Prostate gland (tissue), 2 donors: ENCODE results near the gene SVOP. TPM values are rescaled to one million over a fixed set of nuclear protein-coding genes. Genes with fewer than 3 reads are reported as not detected.

Experiments
- DNase-seq: peaks from one replicate; pipeline ENCODE4 v3.0.0-alpha.2; 2019; ENCODE audit warnings: low spot score
- H3K27ac ChIP-seq, 2 donors: fragments of 200-600 bp; sonication (generic); 2 replicates each; pipeline ENCODE4 v1.5.1; 2017 to 2019
- H3K27me3 ChIP-seq: fragments of 200-600 bp; sonication (generic); replicated peaks from 2 replicates; pipeline ENCODE4 v1.5.1; 2019; ENCODE audit not compliant: insufficient read depth
- H3K36me3 ChIP-seq, 2 donors: fragments of 200-600 bp; sonication (generic); 1 replicate in 1 of 2; 2 replicates in 1 of 2; pipeline versions ENCODE4 v1.5.1 to v1.8.1; 2017 to 2019
- H3K4me1 ChIP-seq: fragments of 200-600 bp; sonication (generic); replicated peaks from 2 replicates; pipeline ENCODE4 v1.5.1; 2019
- H3K4me3 ChIP-seq, 2 donors: fragments of 200-600 bp; sonication (generic); 2 replicates each; pipeline ENCODE4 v1.5.1; 2017 to 2019
- H3K9me3 ChIP-seq: fragments of 200-600 bp; sonication (generic); 2 replicates; pipeline ENCODE4 v1.5.1; 2017
- POLR2A ChIP-seq: fragments of 450-650 bp; IDR thresholded peaks from one replicate; pipeline ENCODE4 v1.6.1; 2016; ENCODE audit warnings: antibody characterized with exemption, mild to moderate bottlenecking
- POLR2AphosphoS5 ChIP-seq: sonication (generic); formaldehyde crosslinking; IDR thresholded peaks from one replicate; pipeline ENCODE4 v1.6.1; 2017; ENCODE audit warnings: antibody characterized with exemption
- WGBS: methylation state at CpG from one replicate; pipeline ENCODE4 v1.1.5; 2018; 5-methylcytosine and 5-hydroxymethylcytosine counted together
- intact Hi-C: fragments of 100-400 bp; cut with DNase I; formaldehyde crosslinking; loops from one replicate; pipeline ENCODE4 v1.14.2; 2022
- total RNA-seq, 2 donors: library from RNA; depleted of rRNA; stranded (reverse); fragments of >200 nt; gene quantifications; one replicate each; pipeline ENCODE4 v1.1.0, GENCODE V29; 2016
- TF ChIP-seq, protein P1 (sequence below), 4 experiments: fragments of 200-600 bp in 2 of 4; fragments of 450-650 bp in 2 of 4; sonication (generic) in 2 of 4; IDR thresholded peaks; 1 replicate in 3 of 4; 2 replicates in 1 of 4; pipeline ENCODE4 v1.5.1; 2016 to 2019; ENCODE audit warnings: antibody characterized with exemption in 4 of 4, mild to moderate bottlenecking in 2 of 4, moderate library complexity in 2 of 4

Gene SVOP
- total RNA-seq, 2 donors from 2014 or later, result 0.06 TPM; not detected in 1

DNA sequence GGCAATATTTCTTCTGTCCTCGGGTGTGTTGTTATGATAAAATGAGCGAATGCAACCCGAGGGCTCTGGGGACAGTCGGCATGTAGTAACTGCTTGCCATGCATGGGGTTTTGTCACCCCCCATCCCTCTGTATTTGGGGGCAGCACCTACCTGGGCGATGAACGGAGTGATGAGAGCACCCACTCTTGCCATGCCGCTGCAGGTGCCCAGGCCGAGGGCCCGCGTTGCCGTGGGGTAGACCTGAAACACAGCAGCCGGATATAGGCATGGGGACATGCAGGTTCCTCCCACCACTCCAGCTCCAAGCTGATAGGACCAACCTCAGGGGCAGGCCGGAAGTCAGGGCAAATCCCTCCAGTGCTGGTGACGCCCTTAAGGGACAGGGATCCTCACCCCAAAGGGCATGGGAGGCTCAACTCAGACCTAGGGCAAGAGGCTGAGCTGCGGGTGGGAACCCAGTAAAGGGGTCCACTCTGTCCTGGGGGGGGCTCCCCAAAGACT lies 105.2 kb downstream of the SVOP start:
- intact Hi-C loops, result no loop called here
- no peak for DNase-seq
- H3K4me3 ChIP-seq, result no peak overlapping the region
- no peak for TF ChIP-seq POLR2A
- TF ChIP-seq, protein P1, sequence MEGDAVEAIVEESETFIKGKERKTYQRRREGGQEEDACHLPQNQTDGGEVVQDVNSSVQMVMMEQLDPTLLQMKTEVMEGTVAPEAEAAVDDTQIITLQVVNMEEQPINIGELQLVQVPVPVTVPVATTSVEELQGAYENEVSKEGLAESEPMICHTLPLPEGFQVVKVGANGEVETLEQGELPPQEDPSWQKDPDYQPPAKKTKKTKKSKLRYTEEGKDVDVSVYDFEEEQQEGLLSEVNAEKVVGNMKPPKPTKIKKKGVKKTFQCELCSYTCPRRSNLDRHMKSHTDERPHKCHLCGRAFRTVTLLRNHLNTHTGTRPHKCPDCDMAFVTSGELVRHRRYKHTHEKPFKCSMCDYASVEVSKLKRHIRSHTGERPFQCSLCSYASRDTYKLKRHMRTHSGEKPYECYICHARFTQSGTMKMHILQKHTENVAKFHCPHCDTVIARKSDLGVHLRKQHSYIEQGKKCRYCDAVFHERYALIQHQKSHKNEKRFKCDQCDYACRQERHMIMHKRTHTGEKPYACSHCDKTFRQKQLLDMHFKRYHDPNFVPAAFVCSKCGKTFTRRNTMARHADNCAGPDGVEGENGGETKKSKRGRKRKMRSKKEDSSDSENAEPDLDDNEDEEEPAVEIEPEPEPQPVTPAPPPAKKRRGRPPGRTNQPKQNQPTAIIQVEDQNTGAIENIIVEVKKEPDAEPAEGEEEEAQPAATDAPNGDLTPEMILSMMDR (IDR thresholded peaks at IDR 0.05), result no peak
- TF ChIP-seq POLR2AphosphoS5, result no peak
- H3K27ac ChIP-seq, result no peak overlapping the region
- 89% methylated on average over 15 of the region's 15 CpGs for WGBS
- no peaks in the 10 kb centered on the region for H3K4me1 ChIP-seq
- no peaks in the 10 kb centered on the region for H3K27me3 ChIP-seq
- no peaks in the 10 kb centered on the region for H3K9me3 ChIP-seq
- H3K36me3 ChIP-seq, result no peaks in the 10 kb centered on the region

DNA sequence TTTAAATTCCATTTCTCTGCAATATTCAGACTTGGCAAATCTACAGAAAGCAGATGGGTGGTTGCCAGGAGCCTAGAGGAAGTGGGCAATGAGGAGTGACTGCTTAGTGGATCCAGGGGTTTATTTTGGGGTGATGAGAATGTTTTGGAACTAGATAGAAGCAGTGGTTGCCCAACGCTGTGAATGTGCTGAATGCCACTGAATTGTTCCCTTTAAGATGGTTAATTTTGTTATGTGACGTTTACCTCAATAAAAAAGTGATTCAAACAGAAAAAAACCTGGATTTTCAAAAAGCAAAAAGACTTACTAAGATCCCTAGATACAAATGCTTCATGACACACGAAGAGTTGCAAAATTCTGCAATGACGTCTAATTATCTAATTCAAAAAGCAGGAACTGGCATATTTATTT lies 106.7 kb downstream of the SVOP start:
- intact Hi-C loops, result no loop called here
- 20% methylated on average over 4 of the region's 4 CpGs for WGBS
- H3K36me3 ChIP-seq, result no peaks in the 10 kb centered on the region

DNA sequence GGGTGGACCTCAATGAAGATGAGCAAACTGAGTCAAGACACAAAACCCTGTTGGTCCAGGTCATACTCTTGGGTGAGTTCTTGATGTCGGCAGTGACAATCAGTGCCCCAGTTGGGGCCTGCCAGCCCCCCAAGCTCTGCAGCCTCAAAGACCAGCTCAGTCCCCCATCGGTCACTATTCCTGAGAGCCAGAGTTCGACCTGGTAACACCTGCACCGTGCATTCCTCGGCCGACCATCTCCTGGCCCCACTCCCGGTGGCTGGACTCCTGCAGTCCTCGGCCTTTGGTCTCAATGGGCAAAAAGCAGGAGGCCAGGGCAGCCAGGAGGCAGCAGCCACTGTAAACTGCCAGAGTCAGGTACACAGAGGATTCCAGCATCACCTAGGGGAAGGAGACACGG lies 108.5 kb downstream of the SVOP start:
- Histone ChIP-seq H3K36me3 (no peaks in the 10 kb centered on the region), H3K9me3 (no peaks in the 10 kb centered on the region), H3K27me3 (no peaks in the 10 kb centered on the region), H3K4me1 (no peaks in the 10 kb centered on the region), H3K27ac (no peak overlapping the region), H3K4me3 (no peak overlapping the region)
- 92% methylated on average over 9 of the region's 9 CpGs for WGBS
- intact Hi-C loops, result no loop called here
- DNase-seq, result no peak
- TF ChIP-seq POLR2A (no peak), POLR2AphosphoS5 (no peak)
- TF ChIP-seq, protein P1 (IDR thresholded peaks at IDR 0.05), result no peak

More for the DNA sequence above, 106.7 kb downstream of the SVOP start:
- H3K27me3 ChIP-seq, result no peaks in the 10 kb centered on the region
- H3K4me1 ChIP-seq, result no peaks in the 10 kb centered on the region
- DNase-seq, result peak; percentile 7
- no peak overlapping the region for H3K4me3 ChIP-seq
- no peak for TF ChIP-seq POLR2A
- H3K9me3 ChIP-seq, result no peaks in the 10 kb centered on the region
- no peak overlapping the region for H3K27ac ChIP-seq

DNA sequence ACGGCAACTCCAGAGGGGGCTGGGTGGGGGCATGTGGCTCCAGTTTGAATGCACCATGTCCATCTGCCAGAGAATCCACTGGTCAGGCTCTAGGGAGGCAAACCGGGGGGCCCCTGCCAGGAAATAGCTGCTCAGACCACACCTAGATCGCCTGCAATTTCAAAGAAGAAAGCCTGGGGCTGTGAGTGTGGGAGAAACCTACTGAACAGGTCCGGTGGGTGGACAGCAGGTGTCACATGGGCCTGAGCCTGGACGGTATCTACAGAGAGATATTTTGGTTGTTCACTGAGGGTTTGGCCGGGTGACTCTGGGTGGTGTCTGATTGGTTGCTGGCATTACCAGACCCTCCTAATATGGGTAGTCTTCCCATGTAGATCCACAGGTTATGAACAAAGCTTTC lies 109.0 kb downstream of the SVOP start:
- DNase-seq, result peak; percentile 8
- H3K27ac ChIP-seq, result no peak overlapping the region

DNA sequence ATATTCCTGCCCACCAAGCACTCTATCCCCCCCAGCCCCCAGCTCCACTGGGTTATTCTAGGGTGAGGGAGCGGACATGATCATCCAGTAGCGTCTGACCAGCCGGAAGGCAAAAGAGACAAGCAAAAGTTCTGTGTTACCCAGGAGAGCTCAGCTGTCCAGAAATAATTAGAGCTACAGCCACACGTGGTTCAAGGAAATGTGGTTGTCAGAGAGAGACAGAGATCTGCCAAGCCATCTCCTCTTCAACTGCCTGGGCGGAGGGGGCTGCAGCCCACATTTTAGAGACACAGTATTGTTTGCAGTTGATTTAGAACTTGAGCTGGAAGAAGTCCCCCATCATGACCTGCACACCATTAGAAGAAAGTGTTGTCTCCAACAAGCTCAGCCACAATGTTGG lies 110.5 kb downstream of the SVOP start:
- no peak for TF ChIP-seq POLR2AphosphoS5
- TF ChIP-seq, protein P1 (IDR thresholded peaks at IDR 0.05), result no peak
- TF ChIP-seq POLR2A, result no peak
- Histone ChIP-seq H3K4me3 (no peak overlapping the region), H3K27ac (no peak overlapping the region), H3K27me3 (no peaks in the 10 kb centered on the region), H3K9me3 (no peaks in the 10 kb centered on the region), H3K4me1 (no peaks in the 10 kb centered on the region), H3K36me3 (no peaks in the 10 kb centered on the region)
- 89% methylated on average over 5 of the region's 5 CpGs for WGBS
- intact Hi-C loops, result no loop called here
- DNase-seq, result no peak

More for the DNA sequence above, 109.0 kb downstream of the SVOP start:
- TF ChIP-seq, protein P1 (IDR thresholded peaks at IDR 0.05), result no peak
- TF ChIP-seq POLR2A (no peak), POLR2AphosphoS5 (no peak)
- H3K4me3 ChIP-seq, result no peak overlapping the region
- WGBS, result 50% methylated on average over 6 of the region's 6 CpGs
- H3K9me3 ChIP-seq, result no peaks in the 10 kb centered on the region
- no peaks in the 10 kb centered on the region for H3K36me3 ChIP-seq
- H3K27me3 ChIP-seq, result no peaks in the 10 kb centered on the region
- H3K4me1 ChIP-seq, result no peaks in the 10 kb centered on the region
- intact Hi-C loops, result no loop called here
